ACC112 (cell line): ENCODE results near the gene AMOTL2.

Source experiments
- H2AFZ ChIP-seq: fragments of 200-600 bp; sonication (generic); one replicate; pipeline ENCODE4 v1.6.0; 2017; ENCODE audit warnings: antibody characterized with exemption, low read length; ENCODE audit not compliant: unreplicated experiment
- H3K27ac ChIP-seq: fragments of 200-600 bp; sonication (generic); 2 replicates; pipeline ENCODE4 v1.5.1; 2014; ENCODE audit warnings: low read depth, mild to moderate bottlenecking, antibody characterized with exemption, low read length, moderate library complexity
- H3K27me3 ChIP-seq: fragments of 200-600 bp; sonication (generic); 2 replicates; pipeline ENCODE4 v1.6.1; 2014; ENCODE audit warnings: mild to moderate bottlenecking, antibody characterized with exemption, low read length, moderate library complexity, mixed read lengths; ENCODE audit not compliant: insufficient read depth
- H3K36me3 ChIP-seq: fragments of 200-600 bp; sonication (generic); 2 replicates; pipeline ENCODE4 v1.6.1; 2016; ENCODE audit warnings: mild to moderate bottlenecking, antibody characterized with exemption, low read length, moderate library complexity, mixed read lengths; ENCODE audit not compliant: insufficient read depth
- H3K4me1 ChIP-seq: fragments of 200-600 bp; sonication (generic); one replicate; pipeline ENCODE4 v1.6.1; 2016; ENCODE audit warnings: low read length, mixed read lengths; ENCODE audit not compliant: insufficient read depth, unreplicated experiment, control insufficient read depth
- H3K4me3 ChIP-seq: fragments of 200-600 bp; sonication (generic); 2 replicates; pipeline ENCODE4 v1.5.1; 2014; ENCODE audit warnings: mild to moderate bottlenecking, low read depth, low read length
- H3K79me2 ChIP-seq: fragments of 200-600 bp; sonication (generic); one replicate; pipeline ENCODE4 v1.6.0; 2016; ENCODE audit warnings: low read length; ENCODE audit not compliant: control insufficient read depth, unreplicated experiment, insufficient read depth

Gene AMOTL2

GRCh38 chr3:134364936-134365765 is 9.1 kb downstream of the AMOTL2 start:
- Histone ChIP-seq H2AFZ (no peak overlapping the region), H3K4me3 (no peak overlapping the region), H3K4me1 (peaks cover 92% of the 10 kb centered on the region), H3K27ac (peak overlapping the region; percentile 76), H3K79me2 (peaks cover 49% of the 10 kb centered on the region), H3K27me3 (no peaks in the 10 kb centered on the region), H3K36me3 (peaks cover 58% of the 10 kb centered on the region)

DNA sequence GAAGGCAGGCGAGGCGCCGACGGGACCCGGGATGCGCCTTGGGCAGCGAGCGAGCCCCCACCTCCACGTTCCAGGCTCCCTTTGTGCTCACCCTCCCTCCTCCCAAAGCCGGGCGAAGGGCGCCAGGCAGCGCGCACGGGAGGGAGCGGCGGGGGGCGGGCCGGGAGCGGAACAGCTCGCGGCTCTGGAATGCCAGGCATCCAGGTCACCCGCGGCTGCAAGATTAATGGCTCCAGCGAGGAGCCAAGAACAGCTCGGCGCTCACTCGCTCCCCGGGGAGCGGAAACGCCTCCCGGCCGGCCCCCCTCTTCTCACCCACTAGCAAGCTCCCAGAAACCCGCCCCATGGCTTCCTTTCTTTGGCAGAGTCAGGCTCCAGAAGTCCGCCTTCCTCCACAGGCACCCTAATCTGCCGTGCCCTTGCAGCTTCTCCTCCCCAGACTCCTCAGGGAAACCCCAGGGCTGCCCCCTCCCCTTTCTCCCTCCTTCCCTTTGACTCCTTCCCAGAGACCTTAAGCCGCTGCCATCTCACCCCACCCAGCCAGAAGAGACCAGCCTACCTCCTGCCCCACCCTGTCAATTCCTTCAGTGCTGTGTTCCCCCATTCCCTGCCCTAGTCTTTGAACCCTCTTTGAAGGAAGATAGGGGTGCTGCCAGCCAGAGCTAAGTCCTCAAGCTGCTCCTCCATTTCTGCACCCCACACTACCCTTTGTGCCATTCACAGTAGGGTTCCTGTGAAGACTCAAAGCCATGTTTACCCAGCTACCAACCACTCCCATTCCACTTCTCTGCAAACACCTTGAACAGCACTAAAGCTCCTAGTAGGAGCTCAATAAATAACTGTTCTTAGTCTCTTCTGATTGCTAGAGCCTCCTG is 9.9 kb downstream of the AMOTL2 start:
- Histone ChIP-seq H2AFZ (no peak overlapping the region), H3K27me3 (no peaks in the 10 kb centered on the region), H3K79me2 (peaks cover 40% of the 10 kb centered on the region), H3K36me3 (peaks cover 63% of the 10 kb centered on the region), H3K4me1 (peaks cover 92% of the 10 kb centered on the region), H3K27ac (peak overlapping the region; percentile 84), H3K4me3 (peak overlapping the region; percentile 28; the same call in 1 of the 2 replicates)

DNA sequence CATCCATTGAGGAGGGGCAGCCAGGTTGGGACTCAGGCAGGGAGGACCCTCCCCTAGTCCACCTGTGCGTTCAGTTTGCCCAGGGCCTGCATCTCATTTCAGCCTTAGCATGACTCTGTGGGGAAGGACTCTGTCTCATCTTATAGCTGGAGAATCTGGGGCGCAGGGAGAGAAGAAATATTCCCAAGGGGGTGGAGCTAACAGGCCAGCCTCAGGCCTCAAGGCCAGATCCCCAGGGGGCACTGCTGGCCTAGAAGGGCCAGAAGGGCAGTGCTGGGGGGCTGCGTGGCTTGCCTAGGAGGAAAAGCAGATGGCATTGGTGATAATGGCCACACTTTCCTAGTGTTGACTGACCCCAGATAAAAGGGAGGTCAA is 10.9 kb downstream of the AMOTL2 start:
- Histone ChIP-seq H3K4me3 (peak overlapping the region; percentile 28; the same call in 1 of the 2 replicates), H3K79me2 (peaks cover 32% of the 10 kb centered on the region), H3K36me3 (peaks cover 58% of the 10 kb centered on the region), H3K27me3 (no peaks in the 10 kb centered on the region), H2AFZ (no peak overlapping the region), H3K4me1 (peaks cover 92% of the 10 kb centered on the region), H3K27ac (peak overlapping the region; percentile 84)

DNA sequence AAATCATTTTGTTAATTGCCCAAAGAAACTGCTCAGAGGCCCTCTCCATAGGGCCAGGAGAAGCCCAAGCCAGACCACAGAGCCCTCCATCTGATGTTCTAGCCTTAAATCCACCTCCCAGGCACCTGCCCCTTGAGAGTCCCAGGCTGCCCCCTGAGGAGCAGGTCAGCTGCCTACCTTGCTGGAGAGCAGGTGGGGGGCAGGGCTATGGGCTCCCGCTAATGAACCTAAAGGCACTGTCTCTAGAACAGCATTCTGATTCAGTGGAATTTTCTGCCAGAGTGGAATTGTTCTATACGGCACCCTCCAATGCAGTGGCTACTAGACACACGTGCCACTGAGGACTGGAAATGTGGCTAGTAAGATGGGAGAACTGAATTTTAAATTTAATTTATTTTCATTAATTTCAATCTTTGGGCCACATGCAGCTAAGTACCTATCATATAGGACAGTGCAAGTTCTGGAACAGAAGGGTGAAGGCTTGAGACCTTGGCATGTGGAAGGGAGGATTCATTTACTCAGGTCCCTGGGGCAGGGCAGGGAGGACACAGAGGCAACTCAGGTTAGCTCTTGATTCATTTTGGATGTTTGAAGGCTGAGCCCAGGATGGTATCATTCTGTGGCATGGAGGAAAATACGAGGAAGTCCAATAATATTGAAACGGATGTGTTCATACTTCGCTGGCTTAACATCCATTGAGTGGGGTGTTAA is 11.4 kb downstream of the AMOTL2 start:
- Histone ChIP-seq H3K4me1 (peaks cover 91% of the 10 kb centered on the region), H3K79me2 (peaks cover 27% of the 10 kb centered on the region), H2AFZ (no peak overlapping the region), H3K36me3 (peaks cover 57% of the 10 kb centered on the region), H3K27ac (peak overlapping the region; percentile 84), H3K27me3 (no peaks in the 10 kb centered on the region), H3K4me3 (no peak overlapping the region)

- Histone ChIP-seq H3K4me3 (no peak overlapping the region), H3K4me1 (peaks cover 93% of the 10 kb centered on the region), H3K79me2 (peaks cover 31% of the 10 kb centered on the region), H3K27ac (peak overlapping the region; percentile 84; the same call in 1 of the 2 replicates), H2AFZ (no peak overlapping the region), H3K27me3 (no peaks in the 10 kb centered on the region), H3K36me3 (peaks cover 59% of the 10 kb centered on the region)
Observed at GRCh38 chr3:134362221-134362620, 12.0 kb downstream of the AMOTL2 start.

DNA sequence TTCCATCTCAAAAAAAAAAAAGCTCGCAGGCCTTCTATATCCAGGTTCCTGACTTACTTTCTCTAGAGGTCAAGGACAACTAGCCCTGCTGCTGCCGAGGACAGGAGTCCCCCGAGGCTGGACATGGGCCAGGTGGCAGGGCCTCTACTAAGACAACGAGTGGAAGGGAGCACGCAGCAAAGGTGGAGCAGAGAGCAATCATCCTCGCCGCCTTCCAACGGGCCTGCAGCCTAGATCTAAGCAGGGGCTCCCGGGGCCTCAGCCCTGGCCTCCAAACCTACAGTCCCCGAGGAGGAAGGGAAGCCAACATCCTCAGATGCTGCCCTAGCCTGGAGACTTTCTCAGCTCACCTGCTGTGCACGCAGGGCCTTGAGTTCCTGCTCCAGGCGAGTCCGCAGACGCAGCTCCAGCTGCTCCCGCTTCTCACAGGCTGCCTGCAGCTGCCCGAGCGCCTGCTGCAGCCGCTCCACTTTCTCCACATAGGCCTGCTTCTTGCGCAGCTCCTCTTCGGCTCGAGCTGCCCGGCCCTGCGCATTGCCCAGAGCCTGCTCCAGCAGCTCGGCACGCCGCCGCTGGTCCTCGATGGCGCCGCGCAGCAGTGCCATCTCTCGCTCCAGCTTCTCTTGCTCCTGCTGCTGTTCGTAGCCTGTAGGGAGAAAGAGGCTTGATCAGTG is 12.9 kb downstream of the AMOTL2 start:
- Histone ChIP-seq H3K79me2 (peaks cover 40% of the 10 kb centered on the region), H3K4me1 (peaks cover 93% of the 10 kb centered on the region), H3K27me3 (no peaks in the 10 kb centered on the region), H2AFZ (no peak overlapping the region), H3K4me3 (no peak overlapping the region), H3K36me3 (peaks cover 62% of the 10 kb centered on the region), H3K27ac (peak overlapping the region; percentile 8; the same call in 1 of the 2 replicates)

- H3K27ac ChIP-seq: peak overlapping the region; percentile 84
- peaks cover 64% of the 10 kb centered on the region for H3K36me3 ChIP-seq
- H3K79me2 ChIP-seq: peaks cover 42% of the 10 kb centered on the region
- peaks cover 84% of the 10 kb centered on the region for H3K4me1 ChIP-seq
- no peak overlapping the region for H3K4me3 ChIP-seq
- H2AFZ ChIP-seq: no peak overlapping the region
- no peaks in the 10 kb centered on the region for H3K27me3 ChIP-seq
Observed at GRCh38 chr3:134360046-134360445, 14.2 kb downstream of the AMOTL2 start.

- H3K4me1 ChIP-seq: peaks cover 78% of the 10 kb centered on the region
- no peak overlapping the region for H2AFZ ChIP-seq
- H3K27ac ChIP-seq: peak overlapping the region; percentile 84
- H3K4me3 ChIP-seq: no peak overlapping the region
- H3K36me3 ChIP-seq: peaks cover 70% of the 10 kb centered on the region
- H3K27me3 ChIP-seq: no peaks in the 10 kb centered on the region
- peaks cover 42% of the 10 kb centered on the region for H3K79me2 ChIP-seq
Observed at GRCh38 chr3:134359121-134360010, 14.9 kb downstream of the AMOTL2 start.

DNA sequence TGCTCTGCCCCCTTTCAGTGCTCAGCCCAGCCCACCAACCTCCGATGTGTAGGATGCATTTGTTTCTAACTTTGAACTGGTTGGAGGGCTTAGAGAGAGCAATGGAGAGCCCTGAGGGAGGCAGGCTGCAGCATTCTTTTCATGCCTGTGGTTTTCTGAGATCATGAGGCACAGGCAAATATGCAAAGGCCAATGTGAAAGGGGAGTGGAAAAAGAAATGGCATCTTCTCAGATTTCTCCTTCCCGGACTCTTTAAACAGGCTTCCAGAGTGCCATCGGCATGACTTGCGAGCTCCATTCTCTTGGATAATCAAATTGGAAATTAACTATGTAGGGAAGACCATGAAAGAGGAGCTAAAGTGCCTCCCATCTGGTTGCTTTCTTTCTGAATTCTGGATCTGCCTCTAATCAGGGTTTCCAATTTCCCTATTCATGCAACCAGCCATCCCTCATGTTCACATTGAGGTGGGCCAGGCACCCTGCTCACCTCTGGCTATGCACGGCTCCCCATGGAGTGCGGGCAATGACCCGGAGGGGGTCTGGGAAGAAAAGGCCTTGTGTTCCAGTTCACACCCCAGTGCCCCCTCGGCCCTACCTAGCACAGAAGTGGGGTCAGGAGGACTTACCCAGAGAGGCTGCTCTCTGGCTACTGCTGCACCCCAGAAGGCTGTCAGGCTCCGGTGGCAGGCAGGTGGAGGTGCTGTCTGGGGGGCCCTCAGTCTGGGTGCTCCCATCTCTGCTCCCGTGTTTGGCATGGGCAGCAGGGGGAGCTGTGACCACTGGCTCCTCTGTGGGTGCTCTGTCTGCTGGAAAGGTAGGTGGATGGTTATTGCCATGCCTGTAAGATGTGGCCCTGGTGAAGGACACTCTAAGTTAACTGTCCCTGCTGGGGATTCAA is 16.1 kb downstream of the AMOTL2 start:
- H3K4me3 ChIP-seq: peak overlapping the region; percentile 59
- no peak overlapping the region for H2AFZ ChIP-seq
- peaks cover 35% of the 10 kb centered on the region for H3K79me2 ChIP-seq
- H3K4me1 ChIP-seq: peaks cover 67% of the 10 kb centered on the region
- H3K27me3 ChIP-seq: no peaks in the 10 kb centered on the region
- H3K36me3 ChIP-seq: peaks cover 70% of the 10 kb centered on the region
- H3K27ac ChIP-seq: peak overlapping the region; percentile 84
